ENCODE data around the gene CES4A. TPM values are rescaled to one million over a fixed set of nuclear protein-coding genes. Genes with fewer than 3 reads are reported as not detected.

The CES4A gene
- total and polyA plus RNA-seq, 9 of the 15 experiments (the other 6 are each of a cell fraction or from before 2014, with no cell fraction given): 0.09 to 0.13 (median 0.11) TPM; not detected in 6

DNA sequence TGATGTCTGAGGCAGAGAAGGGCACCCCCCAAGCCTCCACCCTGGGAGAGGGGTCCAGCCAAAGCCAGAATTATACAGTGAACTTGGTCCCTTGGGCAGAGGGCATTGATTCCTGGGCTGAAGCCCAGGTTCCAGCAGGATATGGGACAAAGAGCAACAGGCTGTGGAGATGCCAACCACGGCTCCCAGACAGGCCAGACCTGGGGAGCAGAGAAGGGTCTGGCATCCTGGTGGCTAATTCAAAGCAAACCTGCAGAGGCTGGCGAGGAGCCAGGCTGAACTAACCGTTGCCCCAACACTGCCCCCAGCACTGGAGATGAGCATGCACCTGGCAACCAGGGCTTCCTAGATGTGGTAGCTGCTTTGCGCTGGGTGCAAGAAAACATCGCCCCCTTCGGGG lies 24.3 kb upstream of the CES4A start:
- Histone ChIP-seq H3K79me2 (ENCODE audit: control insufficient read depth, insufficient read depth, low read length) (no peaks in the 10 kb centered on the region), H3K9me3 (replicated peaks; ENCODE audit: control insufficient read depth, insufficient read depth, low read depth, low read length) (no peaks in the 10 kb centered on the region), H3K27me3 (ENCODE audit: control insufficient read depth in 2 of 2, insufficient read depth in 2 of 2, low read length in 2 of 2) (peaks cover 2 to 13% of the 10 kb centered on the region in 2 experiments; a peak in 2 of 5 replicates), H3K27ac (ENCODE audit: extremely low read depth, low read depth, low read length) (no peak overlapping the region), H3K9ac (ENCODE audit: insufficient read depth in 1 of 2, low read depth in 2 of 2, low read length in 2 of 2) (peak overlapping the region in 1 of 2 experiments; percentile 23; a peak in 1 of 4 replicates), H2AFZ (ENCODE audit: low read depth, low read length) (no peak overlapping the region), H3K4me2 (ENCODE audit: insufficient read depth, low read length) (no peak overlapping the region), H3K4me3 (no peak overlapping the region), H3K4me1 (replicated peaks in 1 of 2; ENCODE audit: control insufficient read depth in 2 of 2, insufficient read depth in 2 of 2, low read length in 2 of 2) (peaks cover 0 to 7% of the 10 kb centered on the region in 2 experiments; a peak in 2 of 5 replicates), H3K36me3 (ENCODE audit: control insufficient read depth, insufficient read depth, low read length) (no peaks in the 10 kb centered on the region), H4K20me1 (replicated peaks; ENCODE audit: control insufficient read depth, insufficient read depth, low read length) (no peaks in the 10 kb centered on the region), H3K9me1 (ENCODE audit: control insufficient read depth, insufficient read depth, low read length) (no peaks in the 10 kb centered on the region)
- TF ChIP-seq ZZZ3 (IDR thresholded peaks at IDR 0.05): no peak
- no peak for TF ChIP-seq CBFA2T3 (IDR thresholded peaks at IDR 0.05)
- TF ChIP-seq CXXC5 (CRISPR knock-in tag; IDR thresholded peaks at IDR 0.05): no peak
- TF ChIP-seq, protein P1, sequence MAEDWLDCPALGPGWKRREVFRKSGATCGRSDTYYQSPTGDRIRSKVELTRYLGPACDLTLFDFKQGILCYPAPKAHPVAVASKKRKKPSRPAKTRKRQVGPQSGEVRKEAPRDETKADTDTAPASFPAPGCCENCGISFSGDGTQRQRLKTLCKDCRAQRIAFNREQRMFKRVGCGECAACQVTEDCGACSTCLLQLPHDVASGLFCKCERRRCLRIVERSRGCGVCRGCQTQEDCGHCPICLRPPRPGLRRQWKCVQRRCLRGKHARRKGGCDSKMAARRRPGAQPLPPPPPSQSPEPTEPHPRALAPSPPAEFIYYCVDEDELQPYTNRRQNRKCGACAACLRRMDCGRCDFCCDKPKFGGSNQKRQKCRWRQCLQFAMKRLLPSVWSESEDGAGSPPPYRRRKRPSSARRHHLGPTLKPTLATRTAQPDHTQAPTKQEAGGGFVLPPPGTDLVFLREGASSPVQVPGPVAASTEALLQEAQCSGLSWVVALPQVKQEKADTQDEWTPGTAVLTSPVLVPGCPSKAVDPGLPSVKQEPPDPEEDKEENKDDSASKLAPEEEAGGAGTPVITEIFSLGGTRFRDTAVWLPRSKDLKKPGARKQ (CRISPR knock-in tag; IDR thresholded peaks at IDR 0.05): no peak
- no peak for TF ChIP-seq NEUROD1 (IDR thresholded peaks at IDR 0.05; ENCODE audit: borderline replicate concordance, low read depth, low read length, partially characterized antibody)
- BruUV-seq (replicated peaks): no TSS peak
- ChIA-PET POLR2A (no interaction called here), CTCF (ENCODE audit: low intra/inter-chr PET ratio) (no interaction called here)
- intact Hi-C loops (cut with micrococcal nuclease): no loop called here
- FAIRE-seq: no peak
- ATAC-seq: no peak
- in situ Hi-C loops (cut with MboI): loop anchor here (25.0 kb wide), 2 partner anchors 198 to 448 kb away; partner anchors contain the start of genes B3GNT9, FBXL8, HSF4 and NOL3
- no peak for DNase-seq (ENCODE audit: extremely low read depth in 1 of 4, low spot score in 3 of 4)
- WGBS (ENCODE audit: insufficient coverage, low coverage, missing lambda C conversion rate): 30% methylated on average over 6 of the region's 6 CpGs

Data from K562 (cell line).